A549 (cell line): Measurements from ENCODE around the gene LRIG1.

Experiments
- EP300 ChIP-seq, 2 experiments: fragments of >200 bp; sonication (Bioruptor Twin); formaldehyde crosslinking; IDR thresholded peaks; 2 replicates in 1 of 2; 3 replicates in 1 of 2; pipeline ENCODE4 v1.6.1; 2016 to 2017
- SMC3 ChIP-seq: fragments of >200 bp; sonication (Bioruptor Twin); formaldehyde crosslinking; IDR thresholded peaks from 3 replicates; pipeline ENCODE4 v1.6.1; 2018; ENCODE audit warnings: inconsistent platforms
- TF ChIP-seq, protein P1 (sequence below): fragments of 200-600 bp; sonication (generic); IDR thresholded peaks from 2 replicates; pipeline ENCODE4 v1.6.1; 2016; ENCODE audit warnings: antibody characterized with exemption, mild to moderate bottlenecking, moderate library complexity
- TF ChIP-seq, protein P2 (sequence below): fragments of >200 bp; sonication (Bioruptor Twin); formaldehyde crosslinking; IDR thresholded peaks from 3 replicates; pipeline ENCODE4 v1.5.1; 2016

DNA sequence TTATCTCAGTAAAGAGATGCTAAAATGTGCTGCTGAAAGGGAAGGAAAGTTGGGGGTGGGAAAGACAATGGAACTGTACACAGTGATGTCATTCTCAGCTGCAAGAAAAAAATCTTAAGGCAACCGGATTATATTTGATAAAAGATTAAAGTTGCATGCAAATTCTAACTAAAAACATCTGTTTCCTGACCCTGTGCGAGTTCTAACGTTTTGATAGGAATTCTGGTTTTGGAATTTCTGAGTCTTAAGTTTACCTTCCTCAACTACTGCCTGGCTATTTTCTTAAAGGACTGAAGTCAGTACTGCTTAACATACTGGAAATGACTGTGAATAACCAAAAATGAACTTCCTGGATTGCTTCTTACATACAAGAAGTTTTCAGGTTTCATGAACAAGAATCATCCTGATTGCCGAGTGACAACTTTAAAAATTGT, 164.5 kb downstream of the LRIG1 start:
- TF ChIP-seq, protein P1, sequence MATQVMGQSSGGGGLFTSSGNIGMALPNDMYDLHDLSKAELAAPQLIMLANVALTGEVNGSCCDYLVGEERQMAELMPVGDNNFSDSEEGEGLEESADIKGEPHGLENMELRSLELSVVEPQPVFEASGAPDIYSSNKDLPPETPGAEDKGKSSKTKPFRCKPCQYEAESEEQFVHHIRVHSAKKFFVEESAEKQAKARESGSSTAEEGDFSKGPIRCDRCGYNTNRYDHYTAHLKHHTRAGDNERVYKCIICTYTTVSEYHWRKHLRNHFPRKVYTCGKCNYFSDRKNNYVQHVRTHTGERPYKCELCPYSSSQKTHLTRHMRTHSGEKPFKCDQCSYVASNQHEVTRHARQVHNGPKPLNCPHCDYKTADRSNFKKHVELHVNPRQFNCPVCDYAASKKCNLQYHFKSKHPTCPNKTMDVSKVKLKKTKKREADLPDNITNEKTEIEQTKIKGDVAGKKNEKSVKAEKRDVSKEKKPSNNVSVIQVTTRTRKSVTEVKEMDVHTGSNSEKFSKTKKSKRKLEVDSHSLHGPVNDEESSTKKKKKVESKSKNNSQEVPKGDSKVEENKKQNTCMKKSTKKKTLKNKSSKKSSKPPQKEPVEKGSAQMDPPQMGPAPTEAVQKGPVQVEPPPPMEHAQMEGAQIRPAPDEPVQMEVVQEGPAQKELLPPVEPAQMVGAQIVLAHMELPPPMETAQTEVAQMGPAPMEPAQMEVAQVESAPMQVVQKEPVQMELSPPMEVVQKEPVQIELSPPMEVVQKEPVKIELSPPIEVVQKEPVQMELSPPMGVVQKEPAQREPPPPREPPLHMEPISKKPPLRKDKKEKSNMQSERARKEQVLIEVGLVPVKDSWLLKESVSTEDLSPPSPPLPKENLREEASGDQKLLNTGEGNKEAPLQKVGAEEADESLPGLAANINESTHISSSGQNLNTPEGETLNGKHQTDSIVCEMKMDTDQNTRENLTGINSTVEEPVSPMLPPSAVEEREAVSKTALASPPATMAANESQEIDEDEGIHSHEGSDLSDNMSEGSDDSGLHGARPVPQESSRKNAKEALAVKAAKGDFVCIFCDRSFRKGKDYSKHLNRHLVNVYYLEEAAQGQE: no peak
- TF ChIP-seq EP300 (IDR thresholded peaks at IDR 0.05): no peak
- TF ChIP-seq, protein P2, sequence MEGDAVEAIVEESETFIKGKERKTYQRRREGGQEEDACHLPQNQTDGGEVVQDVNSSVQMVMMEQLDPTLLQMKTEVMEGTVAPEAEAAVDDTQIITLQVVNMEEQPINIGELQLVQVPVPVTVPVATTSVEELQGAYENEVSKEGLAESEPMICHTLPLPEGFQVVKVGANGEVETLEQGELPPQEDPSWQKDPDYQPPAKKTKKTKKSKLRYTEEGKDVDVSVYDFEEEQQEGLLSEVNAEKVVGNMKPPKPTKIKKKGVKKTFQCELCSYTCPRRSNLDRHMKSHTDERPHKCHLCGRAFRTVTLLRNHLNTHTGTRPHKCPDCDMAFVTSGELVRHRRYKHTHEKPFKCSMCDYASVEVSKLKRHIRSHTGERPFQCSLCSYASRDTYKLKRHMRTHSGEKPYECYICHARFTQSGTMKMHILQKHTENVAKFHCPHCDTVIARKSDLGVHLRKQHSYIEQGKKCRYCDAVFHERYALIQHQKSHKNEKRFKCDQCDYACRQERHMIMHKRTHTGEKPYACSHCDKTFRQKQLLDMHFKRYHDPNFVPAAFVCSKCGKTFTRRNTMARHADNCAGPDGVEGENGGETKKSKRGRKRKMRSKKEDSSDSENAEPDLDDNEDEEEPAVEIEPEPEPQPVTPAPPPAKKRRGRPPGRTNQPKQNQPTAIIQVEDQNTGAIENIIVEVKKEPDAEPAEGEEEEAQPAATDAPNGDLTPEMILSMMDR: no peak
- TF ChIP-seq SMC3: no peak
